ENCODE results near the gene STPG3.

GRCh38 chr9:137211532-137211931 is 39.6 kb upstream of the STPG3 start:
- TF ChIP-seq CTCF (IDR thresholded peaks at IDR 0.05; ENCODE audit: control extremely low read depth in 1 of 3, insufficient read depth in 1 of 3, low read depth in 1 of 3, low read length in 3 of 3) (no peak), MAX (IDR thresholded peaks at IDR 0.05) (no peak), RBBP5 (IDR thresholded peaks at IDR 0.05; ENCODE audit: borderline replicate concordance, low read depth, low read length) (no peak), GABPA (IDR thresholded peaks at IDR 0.05; ENCODE audit: borderline replicate concordance, insufficient read depth, low read length) (no peak), YY1 (IDR thresholded peaks at IDR 0.05; ENCODE audit: low read depth, low read length) (no peak), HDAC6 (IDR thresholded peaks at IDR 0.05; ENCODE audit: low read depth, low read length) (no peak), TEAD4 (IDR thresholded peaks at IDR 0.05; ENCODE audit: low read depth, low read length) (no peak), POLR2AphosphoS5 (IDR thresholded peaks at IDR 0.05; ENCODE audit: low read depth, low read length) (no peak), CHD2 (IDR thresholded peaks at IDR 0.05; ENCODE audit: low read length) (no peak), SIN3A (conservative IDR thresholded peaks at IDR 0.05 in 1 of 2, IDR thresholded peaks at IDR 0.05 in 1 of 2; ENCODE audit: low read depth in 1 of 2, low read length in 2 of 2) (no peak)

Data from H1 (cell line).